Thoracic aorta (tissue), 2 donors: ENCODE data around the gene NRXN3. TPM values are rescaled to one million over a fixed set of nuclear protein-coding genes. Genes with fewer than 3 reads are reported as not detected.

Experiments used
- ATAC-seq: fragments of 150-250 bp; one replicate; pipeline ENCODE4 v1.8.0; 2017; ENCODE audit warnings: low read depth; ENCODE audit not compliant: insufficient number of reproducible peaks, low FRiP score
- DNase-seq: peaks from one replicate; pipeline ENCODE4 v3.0.0-alpha.2; 2020; ENCODE audit warnings: low spot score
- H3K27ac ChIP-seq, 2 donors: fragments of 200-600 bp; sonication (generic); 1 replicate in 1 of 2; 2 replicates in 1 of 2; pipeline ENCODE4 v1.5.1; 2016; ENCODE audit warnings: mild to moderate bottlenecking in 2 of 2, moderate library complexity in 2 of 2
- H3K27me3 ChIP-seq: fragments of 200-600 bp; sonication (generic); replicated peaks from 2 replicates; pipeline ENCODE4 v1.6.0; 2016; ENCODE audit warnings: mild to moderate bottlenecking; ENCODE audit not compliant: insufficient read depth
- H3K36me3 ChIP-seq: fragments of 200-600 bp; sonication (generic); one replicate; pipeline ENCODE4 v1.5.1; 2016
- H3K4me1 ChIP-seq, 2 donors: fragments of 200-600 bp; sonication (generic); 1 replicate in 1 of 2; 2 replicates in 1 of 2; pipeline versions ENCODE4 v1.5.1 to v1.6.0; 2016; ENCODE audit warnings: low read depth in 2 of 2, mild to moderate bottlenecking in 1 of 2; ENCODE audit not compliant: control insufficient read depth in 1 of 2
- H3K4me3 ChIP-seq: fragments of 200-600 bp; sonication (generic); 2 replicates; pipeline ENCODE4 v1.5.1; 2016; ENCODE audit warnings: mild to moderate bottlenecking
- H3K9me3 ChIP-seq: fragments of 200-600 bp; sonication (generic); 2 replicates; pipeline ENCODE4 v1.5.1; 2016
- CTCF ChIP-seq: fragments of 200-600 bp; sonication (generic); IDR thresholded peaks from one replicate; pipeline ENCODE4 v1.5.1; 2019; ENCODE audit warnings: antibody characterized with exemption
- total RNA-seq, 2 donors: library from RNA; depleted of rRNA; stranded (reverse); fragments of >200 nt; gene quantifications; one replicate each; pipeline versions ENCODE4 v1.1.0 to v1.2.3, GENCODE V29; 2016

NRXN3 gene
- total RNA-seq, 2 donors from 2014 or later = 5.6 to 33.3 TPM

- H3K9me3 ChIP-seq = no peaks in the 10 kb centered on the region
- no peaks in the 10 kb centered on the region for H3K36me3 ChIP-seq
- DNase-seq = no peak
- no peaks in the 10 kb centered on the region for H3K27me3 ChIP-seq
- no peak for TF ChIP-seq CTCF
- H3K27ac ChIP-seq = no peak overlapping the region
- no peak for ATAC-seq
- H3K4me1 ChIP-seq = no peaks in the 10 kb centered on the region
- no peak overlapping the region for H3K4me3 ChIP-seq
These were observed 228.0 kb downstream of the NRXN3 start for GRCh38 chr14:78398216-78398615.

DNA sequence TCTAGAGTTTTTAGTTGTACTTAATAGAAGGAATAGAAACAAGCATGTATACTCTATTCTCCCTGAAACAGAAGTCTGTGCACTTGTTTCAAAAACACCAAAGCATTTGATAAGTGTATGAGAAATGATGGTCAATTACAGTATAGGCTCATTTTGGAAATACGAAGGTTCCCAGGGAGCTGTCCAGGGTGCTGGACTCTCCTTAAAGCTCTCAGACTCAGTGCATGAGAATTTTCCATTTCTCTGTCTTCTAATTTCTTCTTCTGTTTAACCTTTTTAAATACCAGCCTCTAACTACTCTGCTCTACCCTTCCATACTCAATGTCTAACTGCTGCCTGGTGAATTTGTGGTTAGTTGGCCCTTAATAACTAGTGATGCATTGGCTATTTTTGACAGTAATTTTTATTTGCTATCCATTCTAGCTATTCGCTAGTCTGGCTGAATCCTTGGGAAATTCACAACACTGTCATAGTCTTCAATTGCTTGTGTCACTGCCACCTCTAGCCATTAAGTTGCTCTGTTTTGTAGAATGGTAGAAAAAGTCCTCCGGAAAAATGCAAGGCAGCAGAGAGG is 229.2 kb downstream of the NRXN3 start:
- Histone ChIP-seq H3K36me3 (no peaks in the 10 kb centered on the region), H3K4me1 (no peaks in the 10 kb centered on the region), H3K4me3 (no peak overlapping the region), H3K27me3 (no peaks in the 10 kb centered on the region), H3K27ac (no peak overlapping the region), H3K9me3 (no peaks in the 10 kb centered on the region)
- ATAC-seq (no peak), DNase-seq (no peak)
- no peak for TF ChIP-seq CTCF

DNA sequence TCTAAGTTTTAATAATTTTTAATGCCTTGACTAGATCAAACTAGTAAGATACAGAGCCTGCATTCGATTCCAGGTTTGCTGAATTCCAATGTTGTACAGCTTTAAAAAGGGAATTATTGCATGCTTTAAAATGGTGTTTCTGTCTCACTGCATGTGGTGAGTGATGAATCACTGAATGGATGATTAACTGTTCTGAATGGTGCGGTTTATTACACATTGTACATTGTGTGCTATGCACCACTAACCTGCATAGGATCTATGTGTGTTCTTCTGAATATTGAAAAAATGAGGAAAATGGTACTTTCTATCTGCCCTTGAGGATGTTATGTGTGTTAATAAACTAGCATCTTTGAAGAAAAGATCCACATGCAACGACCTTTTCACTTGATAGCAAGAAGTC is 231.7 kb downstream of the NRXN3 start:
- ATAC-seq (no peak), DNase-seq (no peak)
- Histone ChIP-seq H3K4me3 (no peak overlapping the region), H3K27me3 (no peaks in the 10 kb centered on the region), H3K27ac (no peak overlapping the region), H3K9me3 (no peaks in the 10 kb centered on the region), H3K36me3 (no peaks in the 10 kb centered on the region), H3K4me1 (no peaks in the 10 kb centered on the region)
- no peak for TF ChIP-seq CTCF

DNA sequence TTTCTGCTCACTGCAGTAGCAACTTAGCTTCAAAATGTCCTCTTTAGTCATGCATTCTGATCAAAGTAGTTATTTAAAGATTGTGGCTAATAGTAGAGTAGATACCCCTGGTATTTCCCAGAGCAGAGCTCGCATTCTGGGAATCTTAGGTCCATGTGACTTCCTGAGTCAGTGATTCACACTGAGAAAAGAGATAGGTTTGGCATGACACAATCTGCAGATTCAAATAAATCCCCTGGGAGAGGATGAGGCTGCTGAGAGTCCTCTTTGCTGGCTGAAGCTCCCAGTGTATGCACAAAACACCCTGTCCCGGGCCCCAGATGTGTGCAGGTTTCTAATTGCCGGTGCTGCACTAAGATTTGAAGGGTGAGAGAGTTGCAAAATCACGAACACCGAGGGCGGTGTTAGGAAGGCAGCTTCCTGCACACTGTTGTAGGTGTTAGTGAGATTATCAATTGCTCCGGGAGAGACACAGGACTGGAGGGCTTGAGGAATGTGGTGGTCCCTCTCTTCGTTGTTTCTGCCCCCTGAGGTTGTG is 233.2 kb downstream of the NRXN3 start:
- no peak for TF ChIP-seq CTCF
- DNase-seq (no peak), ATAC-seq (no peak)
- Histone ChIP-seq H3K4me3 (no peak overlapping the region), H3K4me1 (no peaks in the 10 kb centered on the region), H3K9me3 (no peaks in the 10 kb centered on the region), H3K27ac (no peak overlapping the region), H3K27me3 (no peaks in the 10 kb centered on the region), H3K36me3 (no peaks in the 10 kb centered on the region)

DNA sequence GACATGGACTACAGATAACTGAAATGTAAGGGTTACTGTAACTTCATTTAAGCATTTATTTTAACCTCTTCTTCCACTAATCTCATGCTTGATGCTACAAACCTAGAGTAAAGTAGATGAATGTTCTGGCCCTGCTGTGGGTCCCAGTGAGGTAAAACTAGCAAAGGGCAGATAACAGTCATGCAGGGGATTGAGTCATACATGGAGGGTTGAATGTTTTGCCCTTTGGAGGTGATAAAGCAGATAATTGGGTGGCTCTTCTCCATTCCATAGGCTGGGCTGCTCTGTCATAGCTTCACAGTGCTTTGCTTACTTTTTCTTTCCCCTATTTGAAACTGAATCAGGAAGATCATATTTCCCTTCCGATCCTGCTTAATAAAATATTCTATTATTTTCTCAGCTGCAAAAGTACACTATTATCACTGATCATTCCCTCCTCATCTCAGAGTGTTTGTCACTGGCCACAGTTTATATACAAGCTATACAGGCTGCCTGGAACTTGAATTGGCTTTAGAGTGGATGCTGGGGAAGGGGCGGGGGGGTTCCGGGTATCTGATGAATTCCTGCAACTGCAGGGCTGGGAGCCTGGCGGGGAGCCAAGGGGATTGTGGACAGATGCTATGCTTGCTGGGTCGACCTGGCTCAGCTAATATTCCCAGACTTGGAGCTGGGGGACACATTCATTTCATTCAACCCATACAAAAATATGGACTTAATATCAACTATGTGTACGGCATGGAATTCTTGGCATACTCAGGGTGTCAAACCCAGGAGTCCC is 235.1 kb downstream of the NRXN3 start:
- Histone ChIP-seq H3K27ac (no peak overlapping the region), H3K36me3 (no peaks in the 10 kb centered on the region), H3K4me3 (no peak overlapping the region), H3K9me3 (no peaks in the 10 kb centered on the region), H3K4me1 (no peaks in the 10 kb centered on the region), H3K27me3 (no peaks in the 10 kb centered on the region)
- no peak for DNase-seq
- ATAC-seq = no peak
- no peak for TF ChIP-seq CTCF
